ENCODE measurements around the gene EPB41L2.

Gene EPB41L2

DNA sequence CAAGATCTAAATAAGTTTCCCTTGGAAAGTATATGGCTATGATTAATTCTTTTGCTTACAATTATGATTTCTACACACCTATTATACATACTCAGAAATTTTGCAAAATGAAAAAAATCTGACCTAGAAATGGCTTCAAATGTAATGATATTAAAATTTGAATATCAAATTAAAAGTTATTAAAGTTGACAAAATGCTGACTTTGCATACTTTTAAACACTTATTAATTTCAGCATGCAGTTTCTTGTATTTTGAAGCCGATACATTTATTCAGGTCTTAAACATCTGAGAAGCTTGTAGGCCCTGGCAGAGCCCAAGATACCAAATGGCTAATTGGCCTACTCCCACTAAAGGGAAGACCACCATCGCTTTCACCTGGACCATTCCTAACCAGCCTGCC, 176.1 kb downstream of the EPB41L2 start:
- TF ChIP-seq SIN3A (IDR thresholded peaks at IDR 0.05; ENCODE audit: borderline replicate concordance, insufficient read depth, low read length) (no peak), POLR2AphosphoS5 (IDR thresholded peaks at IDR 0.05; ENCODE audit: low read depth, low read length) (no peak), TAF1 (IDR thresholded peaks at IDR 0.05; ENCODE audit: borderline replicate concordance, insufficient read depth, low read length) (no peak), FOXP2 (optimal IDR thresholded peaks at IDR 0.05; ENCODE audit: borderline replicate concordance, extremely low read depth, extremely low read length, insufficient read depth) (no peak)
- TF ChIP-seq, protein P1, sequence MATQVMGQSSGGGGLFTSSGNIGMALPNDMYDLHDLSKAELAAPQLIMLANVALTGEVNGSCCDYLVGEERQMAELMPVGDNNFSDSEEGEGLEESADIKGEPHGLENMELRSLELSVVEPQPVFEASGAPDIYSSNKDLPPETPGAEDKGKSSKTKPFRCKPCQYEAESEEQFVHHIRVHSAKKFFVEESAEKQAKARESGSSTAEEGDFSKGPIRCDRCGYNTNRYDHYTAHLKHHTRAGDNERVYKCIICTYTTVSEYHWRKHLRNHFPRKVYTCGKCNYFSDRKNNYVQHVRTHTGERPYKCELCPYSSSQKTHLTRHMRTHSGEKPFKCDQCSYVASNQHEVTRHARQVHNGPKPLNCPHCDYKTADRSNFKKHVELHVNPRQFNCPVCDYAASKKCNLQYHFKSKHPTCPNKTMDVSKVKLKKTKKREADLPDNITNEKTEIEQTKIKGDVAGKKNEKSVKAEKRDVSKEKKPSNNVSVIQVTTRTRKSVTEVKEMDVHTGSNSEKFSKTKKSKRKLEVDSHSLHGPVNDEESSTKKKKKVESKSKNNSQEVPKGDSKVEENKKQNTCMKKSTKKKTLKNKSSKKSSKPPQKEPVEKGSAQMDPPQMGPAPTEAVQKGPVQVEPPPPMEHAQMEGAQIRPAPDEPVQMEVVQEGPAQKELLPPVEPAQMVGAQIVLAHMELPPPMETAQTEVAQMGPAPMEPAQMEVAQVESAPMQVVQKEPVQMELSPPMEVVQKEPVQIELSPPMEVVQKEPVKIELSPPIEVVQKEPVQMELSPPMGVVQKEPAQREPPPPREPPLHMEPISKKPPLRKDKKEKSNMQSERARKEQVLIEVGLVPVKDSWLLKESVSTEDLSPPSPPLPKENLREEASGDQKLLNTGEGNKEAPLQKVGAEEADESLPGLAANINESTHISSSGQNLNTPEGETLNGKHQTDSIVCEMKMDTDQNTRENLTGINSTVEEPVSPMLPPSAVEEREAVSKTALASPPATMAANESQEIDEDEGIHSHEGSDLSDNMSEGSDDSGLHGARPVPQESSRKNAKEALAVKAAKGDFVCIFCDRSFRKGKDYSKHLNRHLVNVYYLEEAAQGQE (IDR thresholded peaks at IDR 0.05; ENCODE audit: insufficient read depth in 1 of 2, low read depth in 2 of 2, low read length in 2 of 2): no peak

DNA sequence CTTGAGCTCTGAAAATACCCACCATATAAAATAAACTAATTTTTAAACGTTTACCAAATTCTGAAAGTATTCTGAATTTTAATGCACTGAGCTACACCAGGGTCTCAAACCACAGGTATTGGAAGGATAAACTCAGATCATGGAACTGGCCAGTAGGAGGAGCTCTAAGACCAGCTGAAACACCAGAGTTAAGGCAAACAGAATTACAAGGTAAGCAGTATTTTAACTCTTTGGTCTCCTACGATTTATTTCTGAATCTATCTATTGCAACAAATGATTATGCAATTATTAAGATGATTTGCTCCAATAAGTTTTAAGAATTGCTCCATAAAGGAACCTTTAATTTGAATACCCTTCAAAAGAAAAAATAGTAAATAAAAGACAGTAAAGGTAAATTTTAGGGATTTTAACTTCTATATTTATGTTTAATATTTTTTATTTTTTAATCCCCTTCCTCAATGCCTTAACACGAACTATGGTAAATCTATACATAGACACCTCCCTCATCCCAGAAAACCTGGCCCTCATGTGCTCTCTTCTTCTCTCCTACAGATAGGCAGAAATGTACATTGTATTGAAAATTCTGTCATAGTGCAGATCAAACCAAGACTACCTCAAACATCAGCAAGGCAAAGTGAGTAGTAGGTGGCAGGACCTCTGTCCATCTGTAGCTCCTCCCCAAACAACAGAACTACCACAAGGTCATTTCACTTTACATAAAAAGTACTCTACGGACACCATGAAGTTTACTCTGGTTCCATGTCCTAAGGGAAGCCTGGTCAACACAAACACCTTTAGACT, 177.5 kb downstream of the EPB41L2 start:
- TF ChIP-seq SIN3A (IDR thresholded peaks at IDR 0.05; ENCODE audit: borderline replicate concordance, insufficient read depth, low read length) (no peak), TAF1 (IDR thresholded peaks at IDR 0.05; ENCODE audit: borderline replicate concordance, insufficient read depth, low read length) (no peak), POLR2AphosphoS5 (IDR thresholded peaks at IDR 0.05; ENCODE audit: low read depth, low read length) (no peak)
- TF ChIP-seq, protein P1 (IDR thresholded peaks at IDR 0.05; ENCODE audit: insufficient read depth in 1 of 2, low read depth in 2 of 2, low read length in 2 of 2): no peak

GRCh38 chr6:130882370-130882769, 180.7 kb downstream of the EPB41L2 start:
- TF ChIP-seq SIN3A (IDR thresholded peaks at IDR 0.05; ENCODE audit: borderline replicate concordance, insufficient read depth, low read length): no peak
- no peak for TF ChIP-seq POLR2AphosphoS5 (IDR thresholded peaks at IDR 0.05; ENCODE audit: low read depth, low read length)
- TF ChIP-seq, protein P1 (IDR thresholded peaks at IDR 0.05; ENCODE audit: insufficient read depth in 1 of 2, low read depth in 2 of 2, low read length in 2 of 2): no peak

DNA sequence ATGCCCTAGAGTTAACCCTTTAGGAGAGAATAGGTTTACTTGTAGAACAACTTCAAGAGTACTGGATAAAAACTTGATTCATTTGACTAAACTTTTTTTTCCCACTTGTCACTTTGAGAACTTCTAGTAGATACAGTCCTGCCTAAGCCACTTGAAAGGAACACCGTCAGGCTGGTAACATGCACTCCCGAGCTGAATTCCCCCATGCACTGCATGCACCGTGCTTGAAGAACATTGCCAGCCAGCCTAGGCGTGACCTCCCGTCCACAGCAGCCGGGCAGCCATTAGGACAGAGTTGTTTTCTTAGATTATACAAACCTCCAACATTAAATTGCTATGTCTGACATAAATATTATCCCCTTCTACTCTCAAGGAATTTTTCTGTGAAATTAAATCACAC, 183.2 kb downstream of the EPB41L2 start:
- TF ChIP-seq SIN3A (IDR thresholded peaks at IDR 0.05; ENCODE audit: borderline replicate concordance, insufficient read depth, low read length): no peak
- TF ChIP-seq FOXP2 (optimal IDR thresholded peaks at IDR 0.05; ENCODE audit: borderline replicate concordance, extremely low read depth, extremely low read length, insufficient read depth): no peak
- no peak for TF ChIP-seq TAF1 (IDR thresholded peaks at IDR 0.05; ENCODE audit: borderline replicate concordance, insufficient read depth, low read length)
- TF ChIP-seq POLR2AphosphoS5 (IDR thresholded peaks at IDR 0.05; ENCODE audit: low read depth, low read length): no peak
- TF ChIP-seq, protein P1 (IDR thresholded peaks at IDR 0.05; ENCODE audit: insufficient read depth in 1 of 2, low read depth in 2 of 2, low read length in 2 of 2): no peak

- TF ChIP-seq SIN3A (IDR thresholded peaks at IDR 0.05; ENCODE audit: borderline replicate concordance, insufficient read depth, low read length): no peak
- TF ChIP-seq POLR2AphosphoS5 (IDR thresholded peaks at IDR 0.05; ENCODE audit: low read depth, low read length): no peak
- TF ChIP-seq, protein P1 (IDR thresholded peaks at IDR 0.05; ENCODE audit: insufficient read depth in 1 of 2, low read depth in 2 of 2, low read length in 2 of 2): no peak
- no peak for TF ChIP-seq FOXP2 (optimal IDR thresholded peaks at IDR 0.05; ENCODE audit: borderline replicate concordance, extremely low read depth, extremely low read length, insufficient read depth)
- no peak for TF ChIP-seq TAF1 (IDR thresholded peaks at IDR 0.05; ENCODE audit: borderline replicate concordance, insufficient read depth, low read length)
Observed at GRCh38 chr6:130873746-130874145, 189.3 kb downstream of the EPB41L2 start.
